GM12878 (cell line): ENCODE data around the gene MGAT5. TPM values are rescaled to one million over a fixed set of nuclear protein-coding genes. Genes with fewer than 3 reads are reported as not detected.

Experiments used
- ATAC-seq: fragments of 200-7000 bp; cut with Tn5 transposase; 3 replicates; pipeline ENCODE4 v1.9.1; 2020; ENCODE audit warnings: mild to moderate bottlenecking, moderate library complexity
- BruUV-seq: library from RNA; stranded (reverse); fragments of 400-500 nt; replicated peaks from 2 replicates; lab custom pipeline; 2021; lab: Mats Ljungman, UMichigan
- CTCF ChIA-PET: fragments of 300-600 bp; sonication (Branson Sonifier 250); formaldehyde crosslinking; extraction: SDS; loops from one replicate; lab custom pipeline; 2021; ENCODE audit warnings: inconsistent platforms; lab: Yijun Ruan, JAX
- POLR2A ChIA-PET: fragments of 350-600 bp; formaldehyde crosslinking; extraction: SDS; loops from one replicate; lab custom pipeline; 2021; ENCODE audit warnings: inconsistent platforms; lab: Charles Lee
- RAD21 ChIA-PET: fragments of 300-600 bp; sonication (Branson Sonifier 250); formaldehyde crosslinking; loops from one replicate; lab custom pipeline; 2023; ENCODE audit warnings: antibody characterized with exemption; ENCODE audit not compliant: unreplicated experiment; lab: Charles Lee
- SMC1A ChIA-PET: fragments of 300-600 bp; sonication (Branson Sonifier 250); formaldehyde crosslinking; loops from one replicate; lab custom pipeline; 2023; ENCODE audit not compliant: unreplicated experiment, uncharacterized antibody; lab: Charles Lee
- DNase-seq: peaks from one replicate; pipeline ENCODE4 v3.0.0-alpha.2; 2011; ENCODE audit warnings: low read depth, low spot score
- FAIRE-seq: peaks from 3 replicates; lab custom pipeline; 2011; peaks lifted over from hg19 to GRCh38; lab: Jason Lieb, UNC
- H2AFZ ChIP-seq: 2 replicates; pipeline ENCODE4 v1.6.0; 2011; ENCODE audit warnings: low read depth, low read length, control low read depth; ENCODE audit not compliant: control insufficient read depth
- H3K27ac ChIP-seq: 2 replicates; pipeline ENCODE4 v1.5.1; 2011; ENCODE audit warnings: control low read depth; ENCODE audit not compliant: control insufficient read depth, insufficient read depth
- H3K27me3 ChIP-seq, 2 experiments: replicated peaks in 1 of 2; 2 replicates each; pipeline versions ENCODE4 v1.6.0 to v1.6.1; 2011; ENCODE audit warnings: low read length in 1 of 2; ENCODE audit not compliant: control insufficient read depth in 2 of 2, insufficient read depth in 2 of 2
- H3K36me3 ChIP-seq, 2 experiments: 2 replicates each; pipeline ENCODE4 v1.5.1; 2011; ENCODE audit warnings: low read length in 1 of 2; ENCODE audit not compliant: control insufficient read depth in 2 of 2, insufficient read depth in 2 of 2
- H3K4me1 ChIP-seq: 2 replicates; pipeline ENCODE4 v1.6.1; 2011; ENCODE audit warnings: mild to moderate bottlenecking, low read length, moderate library complexity, mixed read lengths; ENCODE audit not compliant: control insufficient read depth, insufficient read depth
- H3K4me2 ChIP-seq: 2 replicates; pipeline ENCODE4 v1.6.0; 2011; ENCODE audit warnings: control low read depth; ENCODE audit not compliant: control insufficient read depth, insufficient read depth
- H3K4me3 ChIP-seq: fragments of 200-600 bp; sonication (generic); 2 replicates; pipeline ENCODE4 v1.5.1; 2016
- H3K79me2 ChIP-seq: 2 replicates; pipeline ENCODE4 v1.6.0; 2011; ENCODE audit warnings: low read length; ENCODE audit not compliant: control insufficient read depth, insufficient read depth
- H3K9ac ChIP-seq: 2 replicates; pipeline ENCODE4 v1.8.0; 2011; ENCODE audit warnings: low read length, control low read depth, mixed read lengths; ENCODE audit not compliant: control insufficient read depth, insufficient read depth
- H3K9me3 ChIP-seq: replicated peaks from 3 replicates; pipeline ENCODE4 v1.5.1; 2011; ENCODE audit warnings: mild to moderate bottlenecking, low read length; ENCODE audit not compliant: control insufficient read depth, insufficient read depth
- H4K20me1 ChIP-seq: 2 replicates; pipeline ENCODE4 v1.6.0; 2011; ENCODE audit not compliant: control insufficient read depth, insufficient read depth
- ATF7 ChIP-seq: fragments of 450-650 bp; IDR thresholded peaks from 2 replicates; pipeline ENCODE4 v1.6.1; 2016; ENCODE audit warnings: low read depth, mild to moderate bottlenecking
- BCL3 ChIP-seq: IDR thresholded peaks from 2 replicates; pipeline ENCODE4 v1.6.1; 2011; ENCODE audit warnings: borderline replicate concordance, low read depth, mild to moderate bottlenecking, moderate library complexity, low read length; ENCODE audit not compliant: insufficient read depth, poor library complexity, severe bottlenecking
- EGR1 ChIP-seq, 2 experiments: IDR thresholded peaks; 1 replicate in 1 of 2; 2 replicates in 1 of 2; pipeline ENCODE4 v1.6.1; 2011 to 2012; ENCODE audit warnings: low read depth in 2 of 2, low read length in 2 of 2, borderline replicate concordance in 1 of 2, mild to moderate bottlenecking in 1 of 2, moderate library complexity in 1 of 2
- HSF1 ChIP-seq: fragments of 150-350 bp; IDR thresholded peaks from 2 replicates; pipeline ENCODE4 v1.6.1; 2014; ENCODE audit warnings: mild to moderate bottlenecking, low read depth, low read length
- IKZF2 ChIP-seq, 2 experiments: fragments of 450-650 bp; IDR thresholded peaks; 2 replicates each; pipeline ENCODE4 v1.6.1; 2017; ENCODE audit warnings: mild to moderate bottlenecking in 2 of 2, moderate library complexity in 2 of 2
- NKRF ChIP-seq: fragments of 450-650 bp; conservative IDR thresholded peaks from 2 replicates; pipeline ENCODE4 v1.6.1; 2017; ENCODE audit warnings: mild to moderate bottlenecking, moderate library complexity
- PAX8 ChIP-seq: fragments of 450-650 bp; IDR thresholded peaks from 2 replicates; pipeline ENCODE4 v1.6.1; 2017; ENCODE audit warnings: mild to moderate bottlenecking, moderate library complexity
- RUNX3 ChIP-seq: IDR thresholded peaks from 2 replicates; pipeline ENCODE4 v1.6.1; 2012; ENCODE audit warnings: low read length, inconsistent platforms
- SMC3 ChIP-seq: IDR thresholded peaks from 2 replicates; pipeline ENCODE4 v1.6.1; 2011; ENCODE audit warnings: low read length, improper control_type of control experiment, borderline replicate concordance
- SREBF1 ChIP-seq: IDR thresholded peaks from 2 replicates; pipeline ENCODE4 v1.6.1; 2012; ENCODE audit warnings: mild to moderate bottlenecking, low read length
- ZBTB4 ChIP-seq: fragments of 450-650 bp; formaldehyde crosslinking; IDR thresholded peaks from 2 replicates; pipeline ENCODE4 v1.4.0; 2022; ENCODE audit warnings: mild to moderate bottlenecking, moderate library complexity
- WGBS: methylation state at CpG from one replicate; pipeline ENCODE4 v1.1.6; 2016; ENCODE audit warnings: low lambda C conversion rate; ENCODE audit not compliant: insufficient replicate concordance, insufficient coverage; ENCODE audit errors: missing lambda C conversion rate; 5-methylcytosine and 5-hydroxymethylcytosine counted together
- in situ Hi-C: fragments of 300-500 bp; cut with MboI; formaldehyde crosslinking; loops from 9 replicates; pipeline ENCODE4 v1.14.3; 2018; ENCODE audit warnings: mixed read lengths
- intact Hi-C: fragments of 100-400 bp; cut with micrococcal nuclease; formaldehyde crosslinking; loops from one replicate; pipeline ENCODE4 v1.14.2; 2022; ENCODE audit not compliant: unreplicated experiment
- polyA plus RNA-seq, 11 experiments: library from polyadenylated mRNA; depleted of rRNA in 4 of 11; unstranded in 6 of 11; stranded (reverse) in 5 of 11; fragments of >200 nt; fragmentation: Nextera tagmentation in 4 of 11; fragmentation: Illumina TruSeq in 1 of 11; extraction: Ambion mirVana in 4 of 11; extraction: Trizol in 1 of 11; gene quantifications; 1 replicate in 1 of 11; 2 replicates in 10 of 11; pipeline versions ENCODE4 v1.2.1 to v1.2.3, GENCODE V29; 2011 to 2016; ENCODE audit warnings: inconsistent platforms in 2 of 11, missing spikeins in 2 of 11, low read depth in 1 of 11
- total RNA-seq, 4 experiments: library from RNA; depleted of rRNA in 3 of 4; stranded (reverse); fragments of >200 nt in 3 of 4; fragmentation: Illumina TruSeq in 1 of 4; extraction: Trizol in 1 of 4; gene quantifications; 2 replicates each; pipeline versions ENCODE4 v1.2.1 to v1.2.3, GENCODE V29; 2013 to 2021

The MGAT5 gene
- total and polyA plus RNA-seq, 10 of the 15 experiments (the other 5 are each of a cell fraction or from before 2014, with no cell fraction given), result 4.9 to 104 (median 36.2) TPM

- Histone ChIP-seq H3K4me2 (no peak overlapping the region), H4K20me1 (no peaks in the 10 kb centered on the region), H2AFZ (no peak overlapping the region), H3K36me3 (no peaks in the 10 kb centered on the region), H3K79me2 (no peaks in the 10 kb centered on the region), H3K27me3 (no peaks in the 10 kb centered on the region), H3K9me3 (no peaks in the 10 kb centered on the region), H3K4me3 (no peak overlapping the region), H3K27ac (no peak overlapping the region), H3K9ac (no peak overlapping the region), H3K4me1 (no peaks in the 10 kb centered on the region)
- TF ChIP-seq EGR1 (IDR thresholded peaks at IDR 0.05; ENCODE audit: borderline replicate concordance in 1 of 2, low read depth in 2 of 2, low read length in 2 of 2) (no peak), PAX8 (no peak), ATF7 (no peak), BCL3 (no peak), NKRF (no peak), SMC3 (no peak), ZBTB4 (CRISPR knock-in tag) (no peak), RUNX3 (no peak), HSF1 (no peak), SREBF1 (no peak), IKZF2 (IDR thresholded peaks at IDR 0.05) (no peak)
- POLR2A ChIA-PET, result no interaction called here
- ATAC-seq (no peak), FAIRE-seq (no peak), DNase-seq (no peak)
- WGBS, result 56% methylated on average over 6 of the region's 6 CpGs
- CTCF ChIA-PET, result interaction anchor here (1.1 to 2.5 kb wide), 5 partner anchors 9 to 437 kb away, joined by 3 to 18 read pairs (median 4); no protein-coding TSS in a partner anchor
- BruUV-seq, result no TSS peak
- intact Hi-C loops (no loop called here), in situ Hi-C loops (loop anchor here (5.0 kb wide), 1 partner anchor 436 kb away; no protein-coding TSS in a partner anchor)
- SMC1A ChIA-PET, result interaction anchor here (1.1 kb wide), 1 partner anchor 432 kb away, joined by 5 read pairs; no protein-coding TSS in a partner anchor
- RAD21 ChIA-PET, result interaction anchor here (1.5 kb wide), 1 partner anchor 437 kb away, joined by 6 read pairs; no protein-coding TSS in a partner anchor
Observed at GRCh38 chr2:134461511-134461910, 207.6 kb downstream of the MGAT5 start.
